Activated CD8-positive, alpha-beta T cell treated with anti-CD3 and anti-CD28 coated beads, Interleukin-2, amount 10 ng/mL, durations not matched to agents 7 days and 5 days (primary cell): ENCODE measurements around the gene TMA7. TPM values are rescaled to one million over a fixed set of nuclear protein-coding genes. Genes with fewer than 3 reads are reported as not detected.

Source experiments
- ATAC-seq: fragments of 150-1000 bp; cut with Tn5 transposase; one replicate; pipeline ENCODE4 v1.10.0; 2021; ENCODE audit warnings: moderate library complexity
- CTCF ChIA-PET: fragments of 350-600 bp; sonication (Branson Sonifier 250); formaldehyde crosslinking; loops from one replicate; lab custom pipeline; 2021; ENCODE audit warnings: antibody characterized with exemption; lab: Charles Lee
- POLR2A ChIA-PET: fragments of 350-600 bp; sonication (Branson Sonifier 250); formaldehyde crosslinking; loops from one replicate; lab custom pipeline; 2021; ENCODE audit warnings: antibody characterized with exemption; lab: Charles Lee
- DNase-seq: peaks from one replicate; pipeline ENCODE4 v3.0.0-alpha.2; 2020
- H3K27ac Mint-ChIP-seq: one replicate; pipeline ENCODE4 v1.8.0; 2021; ENCODE audit warnings: mild to moderate bottlenecking, mixed read lengths
- H3K27me3 Mint-ChIP-seq: one replicate; pipeline ENCODE4 v1.8.0; 2021; ENCODE audit warnings: low read depth, mixed read lengths
- H3K36me3 Mint-ChIP-seq: one replicate; pipeline ENCODE4 v1.8.0; 2021; ENCODE audit warnings: low read depth, mixed read lengths
- H3K4me1 Mint-ChIP-seq: one replicate; pipeline ENCODE4 v1.8.0; 2021; ENCODE audit warnings: low read depth, mixed read lengths
- H3K4me3 Mint-ChIP-seq: one replicate; pipeline ENCODE4 v1.8.0; 2021; ENCODE audit warnings: mild to moderate bottlenecking, mixed read lengths
- H3K9me3 Mint-ChIP-seq: one replicate; pipeline ENCODE4 v1.8.0; 2022; ENCODE audit warnings: mixed read lengths; ENCODE audit not compliant: insufficient read depth
- total RNA-seq, 2 experiments: library from RNA; stranded (reverse); gene quantifications; one replicate each; pipeline ENCODE4 v1.2.3, GENCODE V29; 2021

TMA7 gene
- total RNA-seq, 2 experiments from 2014 or later = 339 to 364 TPM

DNA sequence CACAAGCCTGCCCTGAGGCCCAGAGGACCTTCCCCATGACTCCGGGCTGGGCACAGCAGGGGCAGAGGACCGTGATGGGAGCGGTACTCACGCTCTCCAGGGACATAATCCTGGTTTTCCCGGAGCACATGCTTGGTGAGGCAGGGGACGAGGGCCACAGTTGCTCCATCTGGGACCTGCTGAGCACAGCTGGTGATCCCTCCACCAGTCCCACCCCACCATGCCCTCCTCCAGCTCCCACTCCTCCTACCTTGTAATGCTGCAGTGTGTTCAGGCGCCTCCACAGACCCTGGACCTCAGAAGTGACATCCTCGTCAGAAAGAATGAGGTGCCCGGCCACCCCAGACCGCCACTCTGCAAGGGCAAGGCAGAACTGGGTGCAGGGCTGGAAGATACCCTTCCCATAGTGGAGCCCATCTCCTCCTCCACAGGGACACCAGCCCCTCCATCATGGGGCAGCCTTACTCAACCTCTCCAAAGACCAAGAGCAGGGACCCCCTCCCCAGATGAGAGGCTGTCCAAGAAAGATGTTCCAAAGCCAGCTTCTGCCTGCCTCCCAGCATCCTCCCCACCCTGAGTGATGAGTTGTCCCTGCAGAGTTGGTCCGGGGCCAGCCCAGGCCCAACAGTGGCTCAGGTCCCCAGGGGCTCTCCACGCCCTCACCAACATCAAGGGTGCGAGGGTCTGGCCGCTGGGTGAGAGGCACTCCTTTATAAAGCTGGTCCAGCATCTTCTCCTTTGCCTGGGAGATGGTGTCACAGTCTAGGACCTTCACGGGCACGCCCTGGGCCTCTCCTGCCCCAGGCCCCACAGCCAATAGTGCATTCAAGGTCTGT is 29.6 kb upstream of the TMA7 start:
- H3K36me3 Mint-ChIP-seq = no peaks in the 10 kb centered on the region
- no peaks in the 10 kb centered on the region for H3K4me1 Mint-ChIP-seq
- no peaks in the 10 kb centered on the region for H3K27me3 Mint-ChIP-seq
- CTCF ChIA-PET = interaction anchor here (2.1 to 7.3 kb wide), 2 partner anchors 10 to 26 kb away, joined by 10 to 47 read pairs; no protein-coding TSS in a partner anchor
- H3K27ac Mint-ChIP-seq = no peak overlapping the region
- H3K9me3 Mint-ChIP-seq = no peaks in the 10 kb centered on the region
- ATAC-seq (no peak), DNase-seq (no peak)
- POLR2A ChIA-PET = no interaction called here
- no peak overlapping the region for H3K4me3 Mint-ChIP-seq

GRCh38 chr3:48411041-48411588 is 28.9 kb upstream of the TMA7 start:
- H3K27me3 Mint-ChIP-seq = no peaks in the 10 kb centered on the region
- POLR2A ChIA-PET = interaction anchor here (0.7 kb wide), 1 partner anchor 143 kb away, joined by 3 read pairs; no protein-coding TSS in a partner anchor
- H3K27ac Mint-ChIP-seq = no peak overlapping the region
- no peak for DNase-seq
- CTCF ChIA-PET = interaction anchor here (1.2 to 7.3 kb wide), 3 partner anchors 11 to 104 kb away, joined by 3 to 47 read pairs (median 10); no protein-coding TSS in a partner anchor
- H3K36me3 Mint-ChIP-seq = no peaks in the 10 kb centered on the region
- H3K9me3 Mint-ChIP-seq = no peaks in the 10 kb centered on the region
- no peak for ATAC-seq
- H3K4me1 Mint-ChIP-seq = no peaks in the 10 kb centered on the region
- no peak overlapping the region for H3K4me3 Mint-ChIP-seq

DNA sequence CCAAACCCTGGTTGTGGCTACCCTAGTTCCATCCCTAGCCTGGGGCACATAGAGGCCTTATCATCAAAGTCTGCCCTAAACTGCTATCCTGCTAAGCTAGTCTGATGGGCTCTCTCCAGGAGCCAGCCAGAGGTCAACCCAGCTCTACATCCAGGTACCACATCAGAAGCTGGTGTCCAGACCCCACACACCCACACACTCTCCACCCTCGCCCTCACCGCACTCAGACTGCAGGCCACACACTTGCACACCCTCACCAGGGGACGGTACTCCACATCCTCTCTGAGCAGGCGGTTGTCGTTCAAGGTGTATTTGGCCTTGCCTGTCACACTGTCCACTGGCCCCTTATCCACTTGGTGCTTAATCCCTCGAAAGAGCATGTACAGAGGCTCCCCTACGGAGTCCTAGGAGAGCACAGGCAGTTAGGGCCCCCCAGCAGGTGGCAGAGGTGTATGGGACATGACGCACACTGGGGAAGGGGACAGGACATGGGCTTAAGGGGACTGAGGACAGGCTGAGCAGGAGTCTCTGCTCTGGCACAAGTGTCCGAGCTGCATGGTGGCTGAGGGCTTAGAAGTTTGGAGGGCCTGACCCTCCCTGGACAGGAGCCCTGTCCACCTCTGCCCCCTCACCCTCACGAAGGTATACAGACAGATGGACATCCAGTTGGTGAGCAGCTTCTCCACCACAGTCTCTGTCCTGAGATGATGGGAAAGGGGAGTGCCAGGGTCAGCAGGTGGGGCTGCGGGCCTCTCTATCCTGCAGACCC is 28.3 kb upstream of the TMA7 start:
- no peak for ATAC-seq

GRCh38 chr3:48412375-48413001 is 27.6 kb upstream of the TMA7 start:
- Mint-ChIP-seq H3K4me1 (no peaks in the 10 kb centered on the region), H3K27me3 (no peaks in the 10 kb centered on the region), H3K9me3 (no peaks in the 10 kb centered on the region), H3K27ac (no peak overlapping the region), H3K4me3 (no peak overlapping the region), H3K36me3 (no peaks in the 10 kb centered on the region)
- ChIA-PET POLR2A (no interaction called here), CTCF (interaction anchor here (2.1 to 7.3 kb wide), 2 partner anchors 12 to 24 kb away, joined by 10 to 47 read pairs; no protein-coding TSS in a partner anchor)
- no peak for ATAC-seq
- no peak for DNase-seq

More for the DNA sequence above, 28.3 kb upstream of the TMA7 start:
- Mint-ChIP-seq H3K9me3 (no peaks in the 10 kb centered on the region), H3K27ac (no peak overlapping the region), H3K36me3 (no peaks in the 10 kb centered on the region), H3K4me3 (no peak overlapping the region), H3K4me1 (no peaks in the 10 kb centered on the region), H3K27me3 (no peaks in the 10 kb centered on the region)
- ChIA-PET POLR2A (interaction anchor here (0.7 kb wide), 1 partner anchor 142 kb away, joined by 3 read pairs; no protein-coding TSS in a partner anchor), CTCF (interaction anchor here (1.2 to 7.3 kb wide), 3 partner anchors 11 to 103 kb away, joined by 3 to 47 read pairs (median 10); no protein-coding TSS in a partner anchor)
- no peak for DNase-seq

GRCh38 chr3:48413086-48413485 is 27.0 kb upstream of the TMA7 start:
- no peaks in the 10 kb centered on the region for H3K36me3 Mint-ChIP-seq
- no peak overlapping the region for H3K4me3 Mint-ChIP-seq
- no peaks in the 10 kb centered on the region for H3K9me3 Mint-ChIP-seq
- H3K27me3 Mint-ChIP-seq = no peaks in the 10 kb centered on the region
- ATAC-seq = no peak
- no peak for DNase-seq
- H3K27ac Mint-ChIP-seq = no peak overlapping the region
- no peaks in the 10 kb centered on the region for H3K4me1 Mint-ChIP-seq
- POLR2A ChIA-PET = no interaction called here
- CTCF ChIA-PET = interaction anchor here (1.2 to 7.3 kb wide), 2 partner anchors 12 to 23 kb away, joined by 3 to 47 read pairs; no protein-coding TSS in a partner anchor

DNA sequence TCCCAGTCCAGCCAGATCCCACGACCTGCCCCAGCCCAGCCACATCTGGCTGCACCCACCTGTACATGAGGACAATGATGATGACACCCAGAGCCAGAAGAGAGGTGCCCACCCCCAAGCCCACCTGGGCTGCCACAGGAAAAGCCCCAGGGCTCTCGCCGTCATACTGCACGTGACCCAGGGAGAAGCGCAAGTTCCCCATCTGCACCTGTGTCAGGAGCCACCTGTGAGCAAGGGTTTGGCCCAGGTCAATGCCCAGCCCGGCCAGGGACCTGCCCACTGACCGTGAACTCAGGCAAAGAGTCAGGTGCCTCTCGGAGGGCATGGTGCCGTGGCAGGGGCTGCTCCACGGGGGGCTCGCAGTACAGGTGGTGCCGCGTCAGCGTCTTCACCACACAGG is 26.4 kb upstream of the TMA7 start:
- ATAC-seq = no peak
- ChIA-PET CTCF (interaction anchor here (1.2 to 7.3 kb wide), 2 partner anchors 13 to 22 kb away, joined by 3 to 47 read pairs; no protein-coding TSS in a partner anchor), POLR2A (no interaction called here)
- no peaks in the 10 kb centered on the region for H3K36me3 Mint-ChIP-seq
- no peak overlapping the region for H3K27ac Mint-ChIP-seq
- no peaks in the 10 kb centered on the region for H3K27me3 Mint-ChIP-seq
- no peak overlapping the region for H3K4me3 Mint-ChIP-seq
- DNase-seq = no peak
- no peaks in the 10 kb centered on the region for H3K4me1 Mint-ChIP-seq
- H3K9me3 Mint-ChIP-seq = no peaks in the 10 kb centered on the region

GRCh38 chr3:48414376-48415250 is 25.4 kb upstream of the TMA7 start:
- Mint-ChIP-seq H3K27ac (no peak overlapping the region), H3K9me3 (no peaks in the 10 kb centered on the region), H3K36me3 (no peaks in the 10 kb centered on the region), H3K4me1 (no peaks in the 10 kb centered on the region), H3K4me3 (no peak overlapping the region), H3K27me3 (no peaks in the 10 kb centered on the region)
- no peak for DNase-seq
- ChIA-PET CTCF (interaction anchor here (1.9 to 7.3 kb wide), 2 partner anchors 19 to 21 kb away, joined by 6 to 47 read pairs; no protein-coding TSS in a partner anchor), POLR2A (interaction anchor here (0.9 kb wide), 1 partner anchor 25 kb away, joined by 3 read pairs; the partner anchor contains the start of gene CCDC51)
- ATAC-seq = no peak

- ChIA-PET CTCF (interaction anchor here (1.4 to 7.3 kb wide), 3 partner anchors 17 to 21 kb away, joined by 4 to 47 read pairs (median 6); no protein-coding TSS in a partner anchor), POLR2A (no interaction called here)
- no peaks in the 10 kb centered on the region for H3K4me1 Mint-ChIP-seq
- no peaks in the 10 kb centered on the region for H3K27me3 Mint-ChIP-seq
- DNase-seq (no peak), ATAC-seq (no peak)
- H3K9me3 Mint-ChIP-seq = no peaks in the 10 kb centered on the region
- H3K36me3 Mint-ChIP-seq = no peaks in the 10 kb centered on the region
- H3K4me3 Mint-ChIP-seq = no peak overlapping the region
- no peak overlapping the region for H3K27ac Mint-ChIP-seq
Observed at GRCh38 chr3:48415251-48415953, 24.7 kb upstream of the TMA7 start.

GRCh38 chr3:48416091-48416505 is 24.0 kb upstream of the TMA7 start:
- no peaks in the 10 kb centered on the region for H3K27me3 Mint-ChIP-seq
- no peaks in the 10 kb centered on the region for H3K36me3 Mint-ChIP-seq
- H3K4me1 Mint-ChIP-seq = no peaks in the 10 kb centered on the region
- CTCF ChIA-PET = interaction anchor here (1.4 to 7.3 kb wide), 3 partner anchors 16 to 20 kb away, joined by 4 to 47 read pairs (median 6); no protein-coding TSS in a partner anchor
- ATAC-seq = no peak
- no peak overlapping the region for H3K27ac Mint-ChIP-seq
- POLR2A ChIA-PET = no interaction called here
- no peaks in the 10 kb centered on the region for H3K9me3 Mint-ChIP-seq
- DNase-seq = no peak
- no peak overlapping the region for H3K4me3 Mint-ChIP-seq

DNA sequence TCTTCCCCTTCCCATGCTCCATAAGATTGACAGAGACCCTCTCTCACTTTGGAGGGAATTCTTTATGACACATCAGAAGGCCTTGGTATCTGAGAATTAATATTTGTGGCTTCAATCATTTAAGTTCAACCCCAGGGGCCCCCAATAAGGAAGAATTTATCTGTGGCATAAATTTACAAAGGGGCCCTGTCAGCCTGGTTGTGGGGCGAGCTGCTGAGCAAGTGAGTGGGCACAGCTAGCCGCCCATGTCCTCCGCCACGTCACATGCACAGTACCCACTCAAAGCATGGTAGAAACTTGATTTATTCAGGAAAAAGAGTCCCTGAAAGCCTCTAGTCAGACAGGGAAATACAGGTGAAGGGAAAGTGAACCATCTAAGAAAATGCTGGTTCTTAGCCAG is 23.5 kb upstream of the TMA7 start:
- ATAC-seq (no peak), DNase-seq (no peak)
- H3K4me1 Mint-ChIP-seq = no peaks in the 10 kb centered on the region
- H3K27ac Mint-ChIP-seq = no peak overlapping the region
- H3K9me3 Mint-ChIP-seq = no peaks in the 10 kb centered on the region
- H3K36me3 Mint-ChIP-seq = no peaks in the 10 kb centered on the region
- no peak overlapping the region for H3K4me3 Mint-ChIP-seq
- CTCF ChIA-PET = interaction anchor here (1.4 to 7.3 kb wide), 3 partner anchors 16 to 20 kb away, joined by 4 to 47 read pairs (median 6); no protein-coding TSS in a partner anchor
- H3K27me3 Mint-ChIP-seq = no peaks in the 10 kb centered on the region
- POLR2A ChIA-PET = interaction anchor here (1.1 kb wide), 1 partner anchor 9 kb away, joined by 5 read pairs; no protein-coding TSS in a partner anchor
